Breast epithelium (tissue), 3 donors: ENCODE data around the gene GP1BB.

ENCODE experiments used
- CTCF ChIP-seq, 3 donors: fragments of 450-650 bp; IDR thresholded peaks; one replicate each; pipeline ENCODE4 v1.5.1; 2016 to 2017; ENCODE audit warnings: antibody characterized with exemption in 3 of 3, mild to moderate bottlenecking in 3 of 3, moderate library complexity in 3 of 3
- POLR2A ChIP-seq: fragments of 450-650 bp; IDR thresholded peaks from one replicate; pipeline ENCODE4 v1.6.1; 2016; ENCODE audit warnings: antibody characterized with exemption, mild to moderate bottlenecking, moderate library complexity
- POLR2AphosphoS5 ChIP-seq, 3 donors: sonication (generic); formaldehyde crosslinking; IDR thresholded peaks; one replicate each; pipeline ENCODE4 v1.6.1; 2017; ENCODE audit warnings: antibody characterized with exemption in 3 of 3

- TF ChIP-seq CTCF (IDR thresholded peaks at IDR 0.05): no peak
- no peak for TF ChIP-seq POLR2A
- TF ChIP-seq POLR2AphosphoS5 (IDR thresholded peaks at IDR 0.05): no peak
These were observed 9.6 kb upstream of the GP1BB start for GRCh38 chr22:19713650-19714311.
